ENCODE results near the gene RXFP1.

GRCh38 chr4:158597879-158598596, 76.4 kb downstream of the RXFP1 start:
- TF ChIP-seq, protein P1, sequence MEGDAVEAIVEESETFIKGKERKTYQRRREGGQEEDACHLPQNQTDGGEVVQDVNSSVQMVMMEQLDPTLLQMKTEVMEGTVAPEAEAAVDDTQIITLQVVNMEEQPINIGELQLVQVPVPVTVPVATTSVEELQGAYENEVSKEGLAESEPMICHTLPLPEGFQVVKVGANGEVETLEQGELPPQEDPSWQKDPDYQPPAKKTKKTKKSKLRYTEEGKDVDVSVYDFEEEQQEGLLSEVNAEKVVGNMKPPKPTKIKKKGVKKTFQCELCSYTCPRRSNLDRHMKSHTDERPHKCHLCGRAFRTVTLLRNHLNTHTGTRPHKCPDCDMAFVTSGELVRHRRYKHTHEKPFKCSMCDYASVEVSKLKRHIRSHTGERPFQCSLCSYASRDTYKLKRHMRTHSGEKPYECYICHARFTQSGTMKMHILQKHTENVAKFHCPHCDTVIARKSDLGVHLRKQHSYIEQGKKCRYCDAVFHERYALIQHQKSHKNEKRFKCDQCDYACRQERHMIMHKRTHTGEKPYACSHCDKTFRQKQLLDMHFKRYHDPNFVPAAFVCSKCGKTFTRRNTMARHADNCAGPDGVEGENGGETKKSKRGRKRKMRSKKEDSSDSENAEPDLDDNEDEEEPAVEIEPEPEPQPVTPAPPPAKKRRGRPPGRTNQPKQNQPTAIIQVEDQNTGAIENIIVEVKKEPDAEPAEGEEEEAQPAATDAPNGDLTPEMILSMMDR (IDR thresholded peaks at IDR 0.05; ENCODE audit: low read depth, low read length, poor library complexity, severe bottlenecking) = no peak
- no peak for TF ChIP-seq EZH2phosphoT487 (IDR thresholded peaks at IDR 0.05; ENCODE audit: borderline replicate concordance, low read length)

Data from DOHH2 (cell line).